GM21723 (cell line): Measurements from ENCODE around the gene NUCB1.
"Not testable (repeated sequence)": the region's sequence is repeated elsewhere in the genome, so short reads cannot be mapped to it uniquely, and the experiment has no call there.

ENCODE experiments used
- ATAC-seq: cut with Tn5 transposase; IDR thresholded peaks from one replicate; pipeline ENCODE4 v1.9.1; 2021; ENCODE audit warnings: mild to moderate bottlenecking, moderate library complexity; ENCODE audit not compliant: unreplicated experiment

NUCB1 gene

DNA sequence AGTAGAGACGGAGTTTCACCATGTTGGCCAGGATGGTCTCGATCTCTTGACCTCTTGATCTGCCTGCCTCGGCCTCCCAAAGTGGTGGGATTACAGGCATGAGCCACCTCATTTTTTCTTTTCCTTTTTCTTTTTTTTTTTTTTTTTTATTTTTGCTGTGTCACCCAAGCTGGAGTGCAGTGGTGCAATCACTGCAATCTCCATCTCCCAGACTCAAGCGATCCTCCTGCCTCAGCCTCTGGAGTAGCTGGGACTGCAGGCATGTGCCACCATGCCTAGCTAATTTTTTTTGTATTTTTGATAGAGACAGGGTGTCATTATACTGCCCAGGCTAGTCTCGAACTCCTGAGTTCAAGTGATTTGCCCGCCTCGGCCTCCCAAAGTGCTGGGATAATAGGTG is 2.2 kb downstream of the NUCB1 start:
- ATAC-seq: not testable (repeated sequence)

DNA sequence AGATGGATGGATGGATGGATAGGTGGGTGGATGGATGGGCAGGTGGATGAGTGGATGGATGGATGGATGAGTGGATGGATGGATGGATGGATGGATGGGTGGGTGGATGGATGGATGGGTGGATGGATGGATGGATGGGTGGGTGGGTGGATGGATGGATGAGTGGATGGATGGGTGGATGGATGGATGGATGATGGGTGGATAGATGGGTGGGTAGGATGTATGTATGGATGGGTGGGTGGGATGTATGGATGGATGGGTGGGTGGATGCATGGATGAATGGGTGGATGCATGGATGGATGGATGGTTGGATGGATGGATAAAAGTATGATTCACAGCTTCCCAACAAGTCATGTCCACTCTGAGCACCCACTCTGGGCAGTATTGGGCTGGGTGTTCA is 3.7 kb downstream of the NUCB1 start:
- ATAC-seq: not testable (repeated sequence)

DNA sequence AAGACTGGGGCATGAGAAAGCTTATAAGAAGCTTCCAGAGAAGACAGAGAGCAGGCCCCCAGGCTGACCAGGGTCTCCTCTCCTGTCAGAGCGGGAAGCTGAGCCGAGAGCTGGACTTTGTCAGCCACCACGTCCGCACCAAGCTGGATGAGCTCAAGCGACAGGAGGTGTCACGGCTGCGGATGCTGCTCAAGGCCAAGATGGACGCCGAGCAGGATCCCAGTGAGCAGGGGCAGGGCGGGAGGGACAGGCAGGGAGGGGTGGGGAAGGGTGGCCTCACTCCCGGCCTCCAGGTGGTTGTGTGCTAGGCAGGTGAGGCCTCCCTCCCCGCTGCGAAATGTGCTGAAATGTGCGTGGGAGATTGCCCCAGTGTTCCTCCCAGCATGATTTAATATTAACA is 5.6 kb downstream of the NUCB1 start:
- no peak for ATAC-seq

DNA sequence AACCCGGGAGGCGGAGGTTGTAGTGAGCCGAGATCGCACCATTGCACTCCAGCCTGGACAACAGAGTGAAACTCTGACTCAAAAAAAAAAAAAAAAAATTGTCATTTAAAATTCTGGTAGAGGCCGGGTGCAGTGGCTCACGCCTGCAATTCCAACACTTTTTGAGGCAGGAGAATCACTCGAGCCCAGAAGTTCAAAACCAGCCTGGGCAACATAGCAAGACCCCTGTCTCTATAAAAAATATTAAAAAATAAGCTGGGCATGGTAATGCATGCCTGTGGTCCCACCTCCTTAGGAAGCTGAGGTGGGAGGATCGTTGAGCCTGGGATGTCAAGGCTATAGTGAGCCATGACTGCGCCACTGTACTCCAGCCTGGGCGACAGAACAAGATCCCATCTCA is 6.2 kb downstream of the NUCB1 start:
- no peak for ATAC-seq

DNA sequence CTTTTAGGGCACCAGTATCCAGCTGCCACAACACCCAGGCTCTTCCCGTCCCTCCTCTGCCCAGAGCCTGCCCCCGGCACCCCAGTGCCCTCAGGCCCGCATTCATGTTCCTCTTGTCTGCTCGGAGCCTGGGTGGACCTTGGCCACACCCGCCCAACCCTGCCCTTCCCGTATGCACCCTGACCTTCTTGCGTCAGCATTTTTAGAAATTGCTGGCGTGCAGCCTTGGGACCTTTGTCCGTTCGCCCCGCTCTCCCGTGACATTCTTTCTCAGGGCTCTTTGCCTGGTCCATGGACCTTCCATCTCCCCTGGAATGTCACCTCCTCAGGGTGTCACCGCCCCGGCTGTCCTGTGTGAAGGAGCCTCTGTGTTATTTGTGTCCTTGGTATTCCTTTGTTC is 7.6 kb downstream of the NUCB1 start:
- ATAC-seq: no peak

- not testable (repeated sequence) for ATAC-seq
Observed at GRCh38 chr19:48909424-48910077, 9.4 kb downstream of the NUCB1 start.

GRCh38 chr19:48910803-48911202 is 10.7 kb downstream of the NUCB1 start:
- no peak for ATAC-seq

DNA sequence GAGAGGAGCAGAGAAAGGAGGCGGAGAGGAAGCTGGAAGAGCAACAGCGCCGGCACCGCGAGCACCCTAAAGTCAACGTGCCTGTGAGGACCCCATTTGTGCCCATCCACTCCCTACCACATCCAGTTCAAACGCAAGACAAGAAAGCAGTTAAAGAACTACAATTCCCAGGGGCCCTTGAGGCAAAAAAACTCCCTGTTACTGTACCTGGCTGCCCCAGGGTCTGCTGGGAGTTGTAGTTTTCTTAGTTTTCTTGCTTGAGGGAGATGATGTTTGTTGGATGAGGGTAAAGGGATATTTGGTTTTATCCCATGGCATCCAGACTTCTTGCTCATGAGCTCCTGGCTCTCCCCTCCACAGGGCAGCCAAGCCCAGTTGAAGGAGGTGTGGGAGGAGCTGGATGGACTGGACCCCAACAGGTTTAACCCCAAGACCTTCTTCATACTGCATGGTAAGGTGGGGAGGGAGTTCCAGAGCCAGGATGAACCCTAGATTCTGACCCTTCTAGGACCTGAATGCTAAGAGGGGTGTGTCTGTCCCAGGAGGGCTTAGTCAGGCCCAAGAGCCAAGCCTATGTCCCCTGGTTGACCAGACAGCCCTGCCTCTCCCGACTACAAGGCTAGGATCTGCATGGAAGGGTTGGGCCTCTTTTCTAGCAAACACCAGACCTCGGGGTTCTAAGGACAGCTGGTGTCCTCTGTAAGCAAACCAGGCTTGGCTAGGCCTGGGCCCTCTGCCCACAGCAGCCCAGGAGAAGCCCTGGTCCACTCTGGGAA is 13.2 kb downstream of the NUCB1 start:
- no peak for ATAC-seq

GRCh38 chr19:48914181-48914580 is 14.1 kb downstream of the NUCB1 start:
- no peak for ATAC-seq

DNA sequence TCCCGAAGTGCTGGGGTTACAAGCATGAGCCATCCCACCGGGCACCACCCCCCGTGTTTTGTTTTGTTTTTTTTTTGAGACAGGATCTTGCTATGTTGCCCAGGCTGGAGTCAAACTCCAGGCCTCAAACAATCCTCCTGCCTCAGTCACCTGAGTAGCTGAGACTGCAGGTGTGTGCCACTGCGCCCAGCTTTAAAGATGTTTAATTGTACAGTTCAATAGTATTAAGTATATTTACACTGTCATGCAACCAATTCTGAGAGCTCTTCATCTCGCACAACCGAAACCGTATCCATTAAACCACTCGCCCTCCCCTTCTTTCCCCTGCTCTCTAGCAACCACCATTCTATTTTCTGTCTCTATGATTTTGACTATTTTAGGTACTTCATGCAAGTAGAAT is 15.6 kb downstream of the NUCB1 start:
- ATAC-seq: no peak

- ATAC-seq: no peak
Observed at GRCh38 chr19:48918071-48918470, 18.0 kb downstream of the NUCB1 start.

- no peak for ATAC-seq
Observed at GRCh38 chr19:48918801-48919247, 18.7 kb downstream of the NUCB1 start.

DNA sequence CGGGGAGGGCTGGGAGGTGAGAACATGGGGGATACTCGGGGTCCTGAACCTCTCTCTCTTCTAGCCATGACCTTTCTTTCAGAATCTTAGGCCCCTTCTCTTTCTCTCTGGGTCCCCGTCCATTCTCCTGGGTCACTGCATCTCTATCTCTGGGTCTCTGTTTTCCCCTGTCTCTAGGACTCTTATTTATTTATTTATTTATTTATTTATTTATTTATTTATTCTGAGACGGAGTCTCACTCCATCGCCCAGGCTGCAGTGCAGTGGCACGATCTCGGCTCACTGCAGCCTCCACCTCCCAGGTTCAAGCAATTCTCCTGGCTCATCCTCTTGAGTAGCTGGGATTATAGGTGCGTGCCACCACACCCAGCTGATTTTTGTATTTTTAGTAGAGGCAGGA is 19.2 kb downstream of the NUCB1 start:
- ATAC-seq: not testable (repeated sequence)

DNA sequence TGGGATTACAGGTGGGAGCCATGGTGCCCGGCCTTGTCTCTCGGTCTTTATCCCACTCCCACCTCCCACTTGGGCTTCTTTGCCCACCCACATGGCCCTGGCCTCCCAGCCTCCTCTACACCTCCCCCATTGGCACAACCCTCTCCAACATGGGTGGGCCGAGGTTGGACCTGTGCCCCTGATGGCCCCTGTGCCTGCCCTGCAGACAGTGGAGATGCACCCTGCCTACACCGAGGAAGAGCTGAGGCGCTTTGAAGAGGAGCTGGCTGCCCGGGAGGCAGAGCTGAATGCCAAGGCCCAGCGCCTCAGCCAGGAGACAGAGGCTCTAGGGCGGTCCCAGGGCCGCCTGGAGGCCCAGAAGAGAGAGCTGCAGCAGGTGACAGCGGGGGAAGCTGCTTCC is 20.8 kb downstream of the NUCB1 start:
- no peak for ATAC-seq

GRCh38 chr19:48921721-48922500 is 21.8 kb downstream of the NUCB1 start:
- no peak for ATAC-seq

GRCh38 chr19:48922548-48923490 is 22.7 kb downstream of the NUCB1 start:
- ATAC-seq: no peak

GRCh38 chr19:48925240-48925843 is 25.2 kb downstream of the NUCB1 start:
- ATAC-seq: no peak

DNA sequence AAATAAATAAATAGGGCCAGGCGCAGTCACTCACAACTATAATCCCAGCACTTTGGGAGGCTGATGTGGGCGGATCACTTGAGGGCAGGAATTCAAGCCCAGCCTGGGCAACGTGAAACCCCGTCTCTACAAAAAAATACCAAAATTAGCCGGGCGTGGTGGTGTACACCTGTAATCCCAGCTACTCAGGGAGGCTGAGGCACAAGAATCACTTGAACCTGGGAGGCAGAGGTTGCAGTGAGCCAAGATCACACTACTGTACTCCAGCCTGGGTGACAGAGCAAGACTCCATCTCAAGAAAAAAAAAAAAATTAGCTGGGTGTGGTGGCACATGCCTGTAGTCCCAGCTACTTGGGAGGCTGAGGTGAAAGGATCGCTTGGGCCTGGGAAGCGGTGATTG is 25.8 kb downstream of the NUCB1 start:
- not testable (repeated sequence) for ATAC-seq

- ATAC-seq: no peak
Observed at GRCh38 chr19:48926909-48927308, 26.8 kb downstream of the NUCB1 start.

DNA sequence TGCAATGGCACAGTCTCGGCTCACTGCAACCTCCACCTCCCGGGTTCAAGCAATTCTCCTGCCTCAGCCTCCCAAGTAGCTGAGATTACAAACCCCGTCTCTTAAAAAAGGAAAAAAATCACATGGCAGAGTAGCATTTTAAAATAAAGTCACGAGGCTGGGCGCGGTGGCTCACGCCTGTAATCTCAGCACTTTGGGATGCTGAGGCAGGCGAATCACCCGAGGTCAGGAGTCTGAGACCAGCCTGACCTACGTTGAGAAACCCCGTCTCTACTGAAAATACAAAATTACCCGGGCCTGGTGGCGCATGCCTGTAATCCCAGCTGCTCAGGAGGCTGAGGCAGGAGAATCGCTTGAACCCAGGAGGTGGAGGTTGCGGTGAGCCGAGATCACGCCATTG is 27.6 kb downstream of the NUCB1 start:
- ATAC-seq: not testable (repeated sequence)
